Measurements from ENCODE around the gene GPR39.
"Not testable (repeated sequence)": the region's sequence is repeated elsewhere in the genome, so short reads cannot be mapped to it uniquely, and the experiment has no call there.

Gene GPR39

GRCh38 chr2:132390076-132390475 lies 26.5 kb upstream of the GPR39 start:
- Histone ChIP-seq H3K4me1 (ENCODE audit: insufficient read depth, low read length) (no peaks in the 10 kb centered on the region), H3K9ac (ENCODE audit: low read length) (no peak overlapping the region), H3K4me3 (ENCODE audit: low read depth in 1 of 2, low read length in 2 of 2) (no peak overlapping the region)

DNA sequence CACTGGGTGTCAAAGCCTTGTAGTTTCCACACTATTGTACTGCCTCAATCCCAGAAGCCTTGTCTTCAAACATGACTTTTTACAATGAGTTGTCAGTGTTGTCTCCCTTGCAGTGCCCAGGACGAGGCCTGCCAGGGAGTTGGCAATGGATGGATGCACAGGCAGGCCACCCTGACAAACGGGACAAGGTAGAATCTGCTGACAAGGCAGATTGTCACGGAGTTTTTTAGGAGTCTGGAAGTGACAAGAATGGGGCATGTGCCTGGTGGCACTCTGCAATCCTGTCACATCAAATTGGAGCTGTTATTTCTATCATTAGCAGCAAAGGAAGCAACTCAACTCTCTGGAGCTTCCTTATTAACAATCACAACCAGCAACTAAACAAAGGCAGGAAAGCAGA lies 25.2 kb upstream of the GPR39 start:
- no peaks in the 10 kb centered on the region for H3K4me1 ChIP-seq (ENCODE audit: insufficient read depth, low read length)
- no peak overlapping the region for H3K9ac ChIP-seq (ENCODE audit: low read length)
- H3K36me3 ChIP-seq (ENCODE audit: insufficient read depth, low read length) = no peaks in the 10 kb centered on the region
- H3K27ac ChIP-seq (ENCODE audit: low read depth, low read length) = no peak overlapping the region
- H3K9me3 ChIP-seq (ENCODE audit: low read length) = no peaks in the 10 kb centered on the region
- H3K4me3 ChIP-seq (ENCODE audit: low read depth in 1 of 2, low read length in 2 of 2) = no peak overlapping the region
- no peaks in the 10 kb centered on the region for H3K27me3 ChIP-seq (ENCODE audit: control insufficient read depth in 1 of 2, insufficient read depth in 2 of 2, low read length in 2 of 2)

More at GRCh38 chr2:132390076-132390475, 26.5 kb upstream of the GPR39 start:
- Histone ChIP-seq H3K36me3 (ENCODE audit: insufficient read depth, low read length) (no peaks in the 10 kb centered on the region), H3K9me3 (ENCODE audit: low read length) (no peaks in the 10 kb centered on the region), H3K27me3 (ENCODE audit: control insufficient read depth in 1 of 2, insufficient read depth in 2 of 2, low read length in 2 of 2) (no peaks in the 10 kb centered on the region), H3K27ac (ENCODE audit: low read depth, low read length) (no peak overlapping the region)

DNA sequence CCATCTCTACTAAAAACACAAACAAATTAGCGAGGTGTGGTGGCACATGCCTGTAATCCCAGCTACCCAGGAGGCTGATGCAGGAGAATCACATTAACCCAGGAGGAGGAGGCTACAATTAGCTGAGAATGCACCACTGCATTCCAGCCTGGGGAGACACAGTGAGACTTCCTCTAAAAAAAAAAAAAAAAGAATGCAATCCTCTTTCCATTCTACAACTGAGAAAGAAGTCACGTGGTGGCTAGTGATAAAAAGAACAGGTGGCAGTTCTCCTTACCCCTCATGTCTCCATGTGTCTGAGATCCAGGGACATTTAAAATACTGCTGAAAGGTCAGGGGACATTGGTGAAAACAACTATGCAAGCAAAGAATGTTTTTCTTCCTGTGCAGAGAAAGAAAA lies 24.4 kb upstream of the GPR39 start:
- no peak overlapping the region for H3K9ac ChIP-seq (ENCODE audit: low read length)
- H3K4me1 ChIP-seq (ENCODE audit: insufficient read depth, low read length) = no peaks in the 10 kb centered on the region
- H3K27me3 ChIP-seq (ENCODE audit: control insufficient read depth in 1 of 2, insufficient read depth in 2 of 2, low read length in 2 of 2) = no peaks in the 10 kb centered on the region
- H3K9me3 ChIP-seq (ENCODE audit: low read length) = no peaks in the 10 kb centered on the region
- H3K36me3 ChIP-seq (ENCODE audit: insufficient read depth, low read length) = no peaks in the 10 kb centered on the region
- no peak overlapping the region for H3K27ac ChIP-seq (ENCODE audit: low read depth, low read length)
- H3K4me3 ChIP-seq (ENCODE audit: low read depth in 1 of 2, low read length in 2 of 2) = no peak overlapping the region

DNA sequence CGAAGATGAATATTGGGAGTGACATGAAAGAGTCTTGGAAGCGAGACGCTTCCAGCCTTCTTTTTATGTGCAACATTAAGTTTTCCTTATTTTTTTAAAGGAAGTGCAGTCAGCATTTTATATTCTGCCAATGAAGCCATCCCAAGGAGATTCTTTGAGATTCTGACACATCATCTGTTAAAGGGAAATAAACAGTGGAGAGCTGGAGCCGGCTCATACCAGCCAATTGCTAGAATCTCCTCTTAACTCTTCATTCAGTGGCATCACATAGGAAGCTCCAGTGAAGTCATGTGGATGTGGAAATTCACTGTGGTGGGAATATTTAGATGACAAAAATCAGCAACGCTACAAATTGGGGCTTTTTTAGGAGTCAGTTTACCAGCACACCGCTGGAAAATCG lies 23.7 kb upstream of the GPR39 start:
- H3K4me3 ChIP-seq (ENCODE audit: low read depth in 1 of 2, low read length in 2 of 2) = no peak overlapping the region
- H3K27me3 ChIP-seq (ENCODE audit: control insufficient read depth in 1 of 2, insufficient read depth in 2 of 2, low read length in 2 of 2) = no peaks in the 10 kb centered on the region
- no peak overlapping the region for H3K27ac ChIP-seq (ENCODE audit: low read depth, low read length)
- H3K9ac ChIP-seq (ENCODE audit: low read length) = no peak overlapping the region
- H3K36me3 ChIP-seq (ENCODE audit: insufficient read depth, low read length) = no peaks in the 10 kb centered on the region
- H3K9me3 ChIP-seq (ENCODE audit: low read length) = no peaks in the 10 kb centered on the region
- no peaks in the 10 kb centered on the region for H3K4me1 ChIP-seq (ENCODE audit: insufficient read depth, low read length)

DNA sequence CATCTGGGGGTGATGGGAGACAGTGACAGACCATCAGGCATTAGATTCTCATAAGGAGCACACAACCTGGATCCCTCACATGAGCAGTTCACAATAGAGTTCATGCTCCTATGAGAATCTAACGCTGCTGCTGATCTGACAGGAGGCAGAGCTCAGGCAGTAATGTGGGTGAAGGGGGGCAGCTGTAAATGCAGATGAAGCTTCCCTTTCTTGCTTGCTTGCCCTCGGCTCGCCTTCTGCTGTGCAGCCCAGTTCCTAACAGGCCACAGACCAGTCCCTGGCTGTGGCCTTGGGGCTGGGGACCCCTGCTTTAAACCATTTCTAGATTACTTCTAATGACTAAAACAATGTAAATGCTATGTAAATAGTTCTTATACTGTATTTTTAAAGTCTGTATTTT lies 19.6 kb upstream of the GPR39 start:
- H3K9ac ChIP-seq (ENCODE audit: low read length); H3K36me3 ChIP-seq (ENCODE audit: insufficient read depth, low read length); H3K4me1 ChIP-seq (ENCODE audit: insufficient read depth, low read length); H3K27ac ChIP-seq (ENCODE audit: low read depth, low read length); H3K27me3 ChIP-seq (ENCODE audit: control insufficient read depth in 1 of 2, insufficient read depth in 2 of 2, low read length in 2 of 2); H3K9me3 ChIP-seq (ENCODE audit: low read length); H3K4me3 ChIP-seq (ENCODE audit: low read depth in 1 of 2, low read length in 2 of 2): not testable (repeated sequence)

- H3K27ac ChIP-seq (ENCODE audit: low read depth, low read length) = no peak overlapping the region
Observed at GRCh38 chr2:132400169-132400900, 16.3 kb upstream of the GPR39 start.

DNA sequence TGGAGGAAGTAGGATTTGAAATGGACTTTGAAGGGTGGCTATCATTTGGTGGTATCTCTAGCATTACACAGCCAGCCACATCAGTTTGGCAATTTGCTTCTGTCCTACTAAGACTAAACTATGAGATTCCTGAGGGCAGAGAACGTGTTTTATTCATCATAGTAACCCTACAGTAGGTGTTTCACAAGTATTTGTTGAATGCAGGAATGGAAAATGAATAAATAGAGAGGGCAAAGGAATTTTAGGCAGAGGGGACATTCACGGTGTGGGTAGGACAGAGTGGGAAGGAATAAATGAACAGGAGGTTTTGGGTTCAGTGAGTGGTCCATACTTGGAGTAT lies 15.7 kb upstream of the GPR39 start:
- Histone ChIP-seq H3K27me3 (ENCODE audit: control insufficient read depth in 1 of 2, insufficient read depth in 2 of 2, low read length in 2 of 2) (no peaks in the 10 kb centered on the region), H3K9me3 (ENCODE audit: low read length) (no peaks in the 10 kb centered on the region), H3K9ac (ENCODE audit: low read length) (no peak overlapping the region), H3K4me3 (ENCODE audit: low read depth in 1 of 2, low read length in 2 of 2) (no peak overlapping the region), H3K27ac (ENCODE audit: low read depth, low read length) (no peak overlapping the region), H3K36me3 (ENCODE audit: insufficient read depth, low read length) (no peaks in the 10 kb centered on the region), H3K4me1 (ENCODE audit: insufficient read depth, low read length) (no peaks in the 10 kb centered on the region)

More at GRCh38 chr2:132400169-132400900, 16.3 kb upstream of the GPR39 start:
- H3K9ac ChIP-seq (ENCODE audit: low read length) = no peak overlapping the region
- H3K4me3 ChIP-seq (ENCODE audit: low read depth in 1 of 2, low read length in 2 of 2) = no peak overlapping the region
- no peaks in the 10 kb centered on the region for H3K4me1 ChIP-seq (ENCODE audit: insufficient read depth, low read length)
- no peaks in the 10 kb centered on the region for H3K27me3 ChIP-seq (ENCODE audit: control insufficient read depth in 1 of 2, insufficient read depth in 2 of 2, low read length in 2 of 2)
- no peaks in the 10 kb centered on the region for H3K36me3 ChIP-seq (ENCODE audit: insufficient read depth, low read length)
- no peaks in the 10 kb centered on the region for H3K9me3 ChIP-seq (ENCODE audit: low read length)

- H3K4me3 ChIP-seq (ENCODE audit: low read depth in 1 of 2, low read length in 2 of 2) = no peak overlapping the region
- H3K27ac ChIP-seq (ENCODE audit: low read depth, low read length) = no peak overlapping the region
- H3K36me3 ChIP-seq (ENCODE audit: insufficient read depth, low read length) = no peaks in the 10 kb centered on the region
- H3K9ac ChIP-seq (ENCODE audit: low read length) = no peak overlapping the region
- no peaks in the 10 kb centered on the region for H3K27me3 ChIP-seq (ENCODE audit: control insufficient read depth in 1 of 2, insufficient read depth in 2 of 2, low read length in 2 of 2)
- no peaks in the 10 kb centered on the region for H3K9me3 ChIP-seq (ENCODE audit: low read length)
- no peaks in the 10 kb centered on the region for H3K4me1 ChIP-seq (ENCODE audit: insufficient read depth, low read length)
Observed at GRCh38 chr2:132401326-132401725, 15.3 kb upstream of the GPR39 start.

DNA sequence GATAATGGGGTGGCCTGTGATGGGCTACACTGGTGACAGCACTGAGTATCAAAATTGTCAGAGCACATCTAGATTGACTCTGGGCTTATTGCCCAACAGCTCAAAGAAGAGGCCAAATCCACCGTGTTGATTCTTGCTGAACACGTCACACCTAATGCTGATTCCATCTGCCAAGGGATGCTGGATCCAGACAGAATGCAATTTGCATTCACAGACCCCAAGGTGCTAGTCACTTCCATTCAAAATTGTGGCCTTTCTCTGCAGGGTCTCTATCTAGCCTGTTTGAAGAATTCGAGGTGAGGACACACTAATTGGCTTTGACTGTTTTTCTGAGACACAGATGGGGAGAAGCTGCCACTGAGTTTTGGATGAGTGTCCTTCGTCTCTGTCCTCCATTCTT lies 13.5 kb upstream of the GPR39 start:
- H3K9ac ChIP-seq (ENCODE audit: low read length) = no peak overlapping the region
- H3K9me3 ChIP-seq (ENCODE audit: low read length) = no peaks in the 10 kb centered on the region
- no peaks in the 10 kb centered on the region for H3K36me3 ChIP-seq (ENCODE audit: insufficient read depth, low read length)
- no peaks in the 10 kb centered on the region for H3K27me3 ChIP-seq (ENCODE audit: control insufficient read depth in 1 of 2, insufficient read depth in 2 of 2, low read length in 2 of 2)
- no peaks in the 10 kb centered on the region for H3K4me1 ChIP-seq (ENCODE audit: insufficient read depth, low read length)
- no peak overlapping the region for H3K27ac ChIP-seq (ENCODE audit: low read depth, low read length)
- H3K4me3 ChIP-seq (ENCODE audit: low read depth in 1 of 2, low read length in 2 of 2) = no peak overlapping the region

- H3K9ac ChIP-seq (ENCODE audit: low read length) = no peak overlapping the region
- H3K4me1 ChIP-seq (ENCODE audit: insufficient read depth, low read length) = no peaks in the 10 kb centered on the region
- H3K9me3 ChIP-seq (ENCODE audit: low read length) = no peaks in the 10 kb centered on the region
- H3K27ac ChIP-seq (ENCODE audit: low read depth, low read length) = no peak overlapping the region
- H3K4me3 ChIP-seq (ENCODE audit: low read depth in 1 of 2, low read length in 2 of 2) = no peak overlapping the region
- no peaks in the 10 kb centered on the region for H3K36me3 ChIP-seq (ENCODE audit: insufficient read depth, low read length)
- no peaks in the 10 kb centered on the region for H3K27me3 ChIP-seq (ENCODE audit: control insufficient read depth in 1 of 2, insufficient read depth in 2 of 2, low read length in 2 of 2)
Observed at GRCh38 chr2:132404056-132404455, 12.5 kb upstream of the GPR39 start.

DNA sequence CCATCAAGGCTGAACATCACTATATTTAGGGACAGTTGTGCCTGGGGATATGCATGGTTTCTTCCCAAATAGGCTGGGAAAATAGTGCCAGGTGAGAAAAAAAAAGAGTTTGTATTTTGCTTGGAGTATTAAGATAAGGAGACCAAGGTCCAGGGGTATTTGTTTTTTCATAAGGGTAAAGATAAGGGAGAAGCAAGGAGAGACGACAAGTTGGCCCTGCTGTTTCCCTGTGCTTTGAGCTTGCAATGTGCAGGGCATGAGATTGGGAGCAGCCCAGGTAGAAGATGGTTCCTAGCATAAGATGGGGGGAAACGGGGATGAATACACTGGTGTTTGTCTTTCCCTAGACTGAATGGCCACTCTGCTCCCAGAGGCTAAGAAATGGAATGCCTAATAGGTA lies 8.8 kb upstream of the GPR39 start:
- Histone ChIP-seq H3K36me3 (ENCODE audit: insufficient read depth, low read length) (no peaks in the 10 kb centered on the region), H3K4me1 (ENCODE audit: insufficient read depth, low read length) (no peaks in the 10 kb centered on the region), H3K4me3 (ENCODE audit: low read depth in 1 of 2, low read length in 2 of 2) (no peak overlapping the region), H3K27ac (ENCODE audit: low read depth, low read length) (no peak overlapping the region), H3K27me3 (ENCODE audit: control insufficient read depth in 1 of 2, insufficient read depth in 2 of 2, low read length in 2 of 2) (no peaks in the 10 kb centered on the region), H3K9ac (ENCODE audit: low read length) (no peak overlapping the region), H3K9me3 (ENCODE audit: low read length) (no peaks in the 10 kb centered on the region)

- no peaks in the 10 kb centered on the region for H3K4me1 ChIP-seq (ENCODE audit: insufficient read depth, low read length)
- H3K27ac ChIP-seq (ENCODE audit: low read depth, low read length) = no peak overlapping the region
Observed at GRCh38 chr2:132412021-132412420, 4.6 kb upstream of the GPR39 start.

More at GRCh38 chr2:132412021-132412420, 4.6 kb upstream of the GPR39 start:
- Histone ChIP-seq H3K4me3 (ENCODE audit: low read depth in 1 of 2, low read length in 2 of 2) (no peak overlapping the region), H3K27me3 (ENCODE audit: control insufficient read depth in 1 of 2, insufficient read depth in 2 of 2, low read length in 2 of 2) (no peaks in the 10 kb centered on the region), H3K9me3 (ENCODE audit: low read length) (no peaks in the 10 kb centered on the region), H3K9ac (ENCODE audit: low read length) (no peak overlapping the region), H3K36me3 (ENCODE audit: insufficient read depth, low read length) (no peaks in the 10 kb centered on the region)

All from muscle layer of colon (tissue), 2 donors.